OCI-LY3 (cell line): ENCODE results near the gene NCL.

ENCODE experiments used
- H2AFZ ChIP-seq: fragments of 200-600, 300-600 bp; shearing (Covaris generic); 2 replicates; pipeline ENCODE4 v1.6.0; 2014; ENCODE audit warnings: antibody characterized with exemption, low read depth, low read length
- H3K27ac ChIP-seq: fragments of 200-600, 300-600 bp; sonication (generic); 2 replicates; pipeline ENCODE4 v1.5.1; 2014; ENCODE audit warnings: mild to moderate bottlenecking, low read length, moderate library complexity, mixed read lengths
- H3K27me3 ChIP-seq: fragments of 200-600, 300-600 bp; sonication (generic); 2 replicates; pipeline ENCODE4 v1.6.1; 2014; ENCODE audit warnings: low read depth, low read length, mixed read lengths
- H3K36me3 ChIP-seq: fragments of 200-600, 300-600 bp; sonication (generic); replicated peaks from 2 replicates; pipeline ENCODE3; 2014; ENCODE audit warnings: low read depth, low read length, mixed read lengths
- H3K4me1 ChIP-seq: fragments of 300-600, 200-600 bp; sonication (generic); 2 replicates; pipeline ENCODE4 v1.6.1; 2014; ENCODE audit warnings: low read length, mixed read lengths
- H3K4me2 ChIP-seq: fragments of 200-600, 300-600 bp; sonication (generic); 2 replicates; pipeline ENCODE4 v1.6.1; 2014; ENCODE audit warnings: low read length, mixed read lengths
- H3K4me3 ChIP-seq: fragments of 300-600, 200-600 bp; sonication (generic); 2 replicates; pipeline ENCODE4 v1.5.1; 2014; ENCODE audit warnings: antibody characterized with exemption, mild to moderate bottlenecking, low read length, moderate library complexity
- H3K79me2 ChIP-seq: fragments of 300-600, 200-600 bp; shearing (Covaris generic); 2 replicates; pipeline ENCODE4 v1.6.1; 2014; ENCODE audit warnings: mild to moderate bottlenecking, low read length, mixed read lengths
- H3K9ac ChIP-seq: fragments of 300-600, 200-600 bp; shearing (Covaris generic); 2 replicates; pipeline ENCODE4 v1.6.0; 2014; ENCODE audit warnings: mild to moderate bottlenecking, low read length, moderate library complexity
- H3K9me3 ChIP-seq: fragments of 200-600, 300-600 bp; shearing (Covaris generic); 2 replicates; pipeline ENCODE4 v1.6.1; 2014; ENCODE audit warnings: low read length, mixed read lengths; ENCODE audit not compliant: insufficient read depth
- H4K20me1 ChIP-seq: fragments of 200-600, 300-600 bp; sonication (generic); 2 replicates; pipeline ENCODE4 v1.6.1; 2016; ENCODE audit warnings: low read length, mixed read lengths; ENCODE audit not compliant: insufficient read depth
- CTCF ChIP-seq: fragments of 200-600, 300-600 bp; sonication (generic); IDR thresholded peaks from 2 replicates; pipeline ENCODE4 v1.5.1; 2014; ENCODE audit warnings: antibody characterized with exemption, low read length, low read depth
- EZH2phosphoT487 ChIP-seq: fragments of 200-600 bp; shearing (Covaris generic); IDR thresholded peaks from 2 replicates; pipeline ENCODE4 v1.6.1; 2018; ENCODE audit warnings: antibody characterized with exemption, mixed run types, low read depth

Gene NCL

GRCh38 chr2:231482806-231483391 is 18.6 kb upstream of the NCL start:
- H3K27ac ChIP-seq = peak overlapping the region; percentile 56
- H4K20me1 ChIP-seq = no peaks in the 10 kb centered on the region
- no peaks in the 10 kb centered on the region for H3K27me3 ChIP-seq
- TF ChIP-seq EZH2phosphoT487 = no peak
- peak; percentile 71 for TF ChIP-seq CTCF
- H3K4me1 ChIP-seq = peaks cover 15% of the 10 kb centered on the region
- H2AFZ ChIP-seq = peak overlapping the region; percentile 93
- H3K4me2 ChIP-seq = peak overlapping the region; percentile 98
- no peaks in the 10 kb centered on the region; the same call in 1 of the 2 replicates for H3K79me2 ChIP-seq
- H3K9me3 ChIP-seq = no peaks in the 10 kb centered on the region
- peak overlapping the region; percentile 84 for H3K4me3 ChIP-seq
- no peaks in the 10 kb centered on the region for H3K36me3 ChIP-seq
- H3K9ac ChIP-seq = peak overlapping the region; percentile 92

- H3K4me3 ChIP-seq = no peak overlapping the region
These were observed 16.5 kb upstream of the NCL start for GRCh38 chr2:231480781-231481180.

GRCh38 chr2:231479455-231479854 is 15.2 kb upstream of the NCL start:
- Histone ChIP-seq H3K36me3 (no peaks in the 10 kb centered on the region), H3K4me2 (no peak overlapping the region), H3K27me3 (no peaks in the 10 kb centered on the region), H3K4me3 (no peak overlapping the region), H3K9ac (no peak overlapping the region), H3K4me1 (peaks cover 15% of the 10 kb centered on the region), H3K79me2 (no peaks in the 10 kb centered on the region; the same call in 1 of the 2 replicates), H4K20me1 (no peaks in the 10 kb centered on the region), H3K9me3 (no peaks in the 10 kb centered on the region), H3K27ac (no peak overlapping the region), H2AFZ (no peak overlapping the region)
- no peak for TF ChIP-seq CTCF
- TF ChIP-seq EZH2phosphoT487 = no peak

More at GRCh38 chr2:231480781-231481180, 16.5 kb upstream of the NCL start:
- Histone ChIP-seq H3K79me2 (no peaks in the 10 kb centered on the region; the same call in 1 of the 2 replicates), H3K4me1 (peaks cover 15% of the 10 kb centered on the region), H3K27ac (no peak overlapping the region), H3K9ac (no peak overlapping the region), H3K36me3 (no peaks in the 10 kb centered on the region), H3K9me3 (no peaks in the 10 kb centered on the region), H4K20me1 (no peaks in the 10 kb centered on the region), H3K27me3 (no peaks in the 10 kb centered on the region), H2AFZ (no peak overlapping the region), H3K4me2 (no peak overlapping the region)
- TF ChIP-seq CTCF (no peak), EZH2phosphoT487 (no peak)

- H3K4me2 ChIP-seq = no peak overlapping the region
- no peaks in the 10 kb centered on the region for H3K36me3 ChIP-seq
These were observed 12.6 kb upstream of the NCL start for GRCh38 chr2:231476920-231477319.

More at GRCh38 chr2:231476920-231477319, 12.6 kb upstream of the NCL start:
- H3K27me3 ChIP-seq = no peaks in the 10 kb centered on the region
- H3K4me1 ChIP-seq = peaks cover 3% of the 10 kb centered on the region
- H2AFZ ChIP-seq = no peak overlapping the region
- no peaks in the 10 kb centered on the region for H3K79me2 ChIP-seq
- no peak for TF ChIP-seq CTCF
- no peak for TF ChIP-seq EZH2phosphoT487
- H3K9me3 ChIP-seq = no peaks in the 10 kb centered on the region
- no peaks in the 10 kb centered on the region for H4K20me1 ChIP-seq
- H3K9ac ChIP-seq = no peak overlapping the region
- H3K27ac ChIP-seq = no peak overlapping the region
- H3K4me3 ChIP-seq = no peak overlapping the region
